Loucy (cell line): Measurements from ENCODE around the gene TEAD1.

Experiments
- H2AFZ ChIP-seq: fragments of 200-600 bp; sonication (generic); 2 replicates; pipeline ENCODE4 v1.6.0; 2016; ENCODE audit warnings: antibody characterized with exemption, mild to moderate bottlenecking, low read length, moderate library complexity
- H3F3A ChIP-seq: fragments of 200-600 bp; 2 replicates; pipeline ENCODE4 v1.6.0; 2016; ENCODE audit warnings: antibody characterized with exemption, low read depth, mild to moderate bottlenecking
- H3K27me3 ChIP-seq: fragments of 200-600 bp; sonication (generic); 2 replicates; pipeline ENCODE4 v1.6.1; 2014; ENCODE audit warnings: low read length, mild to moderate bottlenecking; ENCODE audit not compliant: insufficient read depth, poor library complexity, severe bottlenecking
- H3K36me3 ChIP-seq: fragments of 200-600 bp; sonication (generic); 2 replicates; pipeline ENCODE4 v1.6.1; 2016; ENCODE audit warnings: low read length; ENCODE audit not compliant: insufficient read depth
- H3K4me1 ChIP-seq: fragments of 200-600 bp; sonication (generic); 2 replicates; pipeline ENCODE4 v1.5.1; 2014; ENCODE audit warnings: low read length, mild to moderate bottlenecking; ENCODE audit not compliant: insufficient read depth, poor library complexity, severe bottlenecking
- H3K4me2 ChIP-seq: fragments of 200-600 bp; sonication (generic); 2 replicates; pipeline ENCODE4 v1.6.0; 2014; ENCODE audit warnings: antibody characterized with exemption, low read length, low read depth, mild to moderate bottlenecking; ENCODE audit not compliant: poor library complexity, severe bottlenecking
- H3K4me3 ChIP-seq: fragments of 200-600 bp; sonication (generic); 2 replicates; pipeline ENCODE4 v1.5.1; 2014; ENCODE audit warnings: low read length, mild to moderate bottlenecking, mixed read lengths; ENCODE audit not compliant: poor library complexity, severe bottlenecking
- H3K79me2 ChIP-seq: fragments of 200-600 bp; sonication (generic); 2 replicates; pipeline ENCODE4 v1.6.1; 2014; ENCODE audit warnings: low read length; ENCODE audit not compliant: insufficient read depth
- H3K9ac ChIP-seq: fragments of 200-600 bp; sonication (generic); 2 replicates; pipeline ENCODE4 v1.6.0; 2014; ENCODE audit warnings: mild to moderate bottlenecking, low read depth, low read length, moderate library complexity; ENCODE audit not compliant: poor library complexity, severe bottlenecking
- H3K9me2 ChIP-seq: fragments of 200-600 bp; sonication (generic); replicated peaks from 2 replicates; pipeline ENCODE4 v1.6.1; 2016; ENCODE audit warnings: low read depth, low read length, mixed read lengths
- H3K9me3 ChIP-seq: fragments of 200-600 bp; sonication (generic); 2 replicates; pipeline ENCODE4 v1.6.1; 2014; ENCODE audit warnings: mild to moderate bottlenecking, antibody characterized with exemption, low read length, low read depth; ENCODE audit not compliant: insufficient read depth
- H4K20me1 ChIP-seq: fragments of 200-600 bp; sonication (generic); 2 replicates; pipeline ENCODE4 v1.6.0; 2014; ENCODE audit warnings: antibody characterized with exemption, low read length, mild to moderate bottlenecking; ENCODE audit not compliant: insufficient read depth, poor library complexity, severe bottlenecking
- CTCF ChIP-seq: fragments of 200-600 bp; sonication (generic); conservative IDR thresholded peaks from 2 replicates; pipeline ENCODE4 v1.5.1; 2014; ENCODE audit warnings: mild to moderate bottlenecking, antibody characterized with exemption, low read length
- EZH2phosphoT487 ChIP-seq: fragments of 200-600 bp; IDR thresholded peaks from 2 replicates; pipeline ENCODE4 v1.6.1; 2018; ENCODE audit warnings: antibody characterized with exemption, mild to moderate bottlenecking, moderate library complexity, borderline replicate concordance

TEAD1 gene

DNA sequence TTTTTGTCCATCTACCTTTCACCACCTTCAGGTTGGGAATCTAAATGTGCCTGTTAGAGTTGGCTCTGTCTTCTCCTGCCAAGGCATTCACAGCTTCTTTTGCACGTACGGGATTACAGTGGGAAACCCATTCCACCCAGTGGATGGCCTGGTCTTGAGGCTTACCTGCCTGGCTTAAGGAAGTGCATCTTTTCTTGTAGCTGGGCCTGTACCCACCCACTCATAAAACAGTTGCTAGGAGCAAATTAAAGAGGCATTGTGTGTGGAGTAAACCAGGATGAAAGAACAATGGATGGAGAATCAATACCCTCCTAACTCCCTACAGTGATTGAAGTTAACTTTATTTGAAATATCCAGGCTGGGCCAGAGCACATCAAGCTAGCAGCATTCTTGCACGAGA, 71.6 kb downstream of the TEAD1 start:
- Histone ChIP-seq H3F3A (no peaks in the 10 kb centered on the region), H4K20me1 (no peaks in the 10 kb centered on the region), H3K27me3 (no peaks in the 10 kb centered on the region), H3K9me2 (no peaks in the 10 kb centered on the region), H2AFZ (no peak overlapping the region), H3K4me3 (no peak overlapping the region), H3K36me3 (no peaks in the 10 kb centered on the region), H3K9me3 (no peaks in the 10 kb centered on the region), H3K79me2 (no peaks in the 10 kb centered on the region), H3K9ac (no peak overlapping the region), H3K4me1 (peaks cover 6% of the 10 kb centered on the region), H3K4me2 (no peak overlapping the region)
- TF ChIP-seq CTCF (no peak), EZH2phosphoT487 (no peak)

DNA sequence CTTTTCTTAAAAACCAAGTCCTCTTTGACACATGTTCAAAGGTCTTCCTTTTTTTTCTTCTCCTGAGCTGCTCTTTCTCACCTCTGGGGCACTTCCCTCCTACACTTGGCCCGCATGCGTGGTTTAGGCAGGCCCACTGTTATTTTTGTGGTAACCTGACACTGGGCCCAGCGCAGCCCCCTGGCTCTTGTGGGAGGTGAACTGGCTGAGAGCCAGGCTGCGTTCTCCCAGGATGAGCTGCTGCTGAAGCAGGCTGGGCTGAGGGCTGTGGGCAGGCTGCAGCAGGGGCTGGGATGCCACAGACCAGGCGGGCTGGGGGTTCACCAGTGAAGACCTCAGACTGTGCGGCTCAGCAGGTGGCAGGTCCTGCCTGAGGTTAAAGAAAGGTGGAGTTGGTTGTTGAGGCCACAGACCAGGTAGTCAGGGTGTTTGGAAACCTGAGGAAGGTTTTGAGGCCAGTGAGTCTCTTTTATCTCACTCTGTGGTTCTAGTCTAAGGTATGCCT, 72.4 kb downstream of the TEAD1 start:
- no peaks in the 10 kb centered on the region for H3K9me3 ChIP-seq
- H3K4me2 ChIP-seq, result no peak overlapping the region
- no peak for TF ChIP-seq CTCF
- no peak overlapping the region for H3K4me3 ChIP-seq
- H3K36me3 ChIP-seq, result no peaks in the 10 kb centered on the region
- H4K20me1 ChIP-seq, result no peaks in the 10 kb centered on the region
- no peaks in the 10 kb centered on the region for H3K27me3 ChIP-seq
- H3K4me1 ChIP-seq, result peaks cover 6% of the 10 kb centered on the region
- no peak overlapping the region for H2AFZ ChIP-seq
- no peak overlapping the region for H3K9ac ChIP-seq
- no peaks in the 10 kb centered on the region for H3F3A ChIP-seq
- no peaks in the 10 kb centered on the region for H3K79me2 ChIP-seq
- no peaks in the 10 kb centered on the region for H3K9me2 ChIP-seq

DNA sequence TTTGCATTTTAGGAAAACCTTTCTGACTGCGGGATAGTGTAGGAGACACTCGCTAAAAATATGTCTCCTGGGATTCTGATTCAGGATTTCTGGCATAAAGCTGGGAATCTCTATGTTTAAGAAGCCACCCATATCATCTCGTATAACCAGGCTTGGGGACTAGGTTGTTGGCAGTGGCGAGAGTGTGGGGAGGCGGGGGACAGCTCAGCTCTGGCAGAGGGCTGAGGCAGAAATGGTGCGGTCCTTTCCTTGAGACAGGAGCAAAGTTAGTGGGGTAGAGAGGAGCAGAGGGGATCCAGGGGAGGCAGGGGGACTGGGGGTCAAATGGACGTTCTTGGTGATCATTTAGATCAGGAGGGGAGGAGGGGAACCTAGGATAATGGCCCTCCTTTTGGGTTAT, 74.3 kb downstream of the TEAD1 start:
- H3K4me1 ChIP-seq, result peaks cover 6% of the 10 kb centered on the region
- no peaks in the 10 kb centered on the region for H4K20me1 ChIP-seq
- no peak for TF ChIP-seq CTCF
- no peak for TF ChIP-seq EZH2phosphoT487
- H3K4me3 ChIP-seq, result no peak overlapping the region
- H3K4me2 ChIP-seq, result no peak overlapping the region
- no peaks in the 10 kb centered on the region for H3K79me2 ChIP-seq
- no peaks in the 10 kb centered on the region for H3K27me3 ChIP-seq
- no peaks in the 10 kb centered on the region for H3K9me3 ChIP-seq
- H3K9ac ChIP-seq, result no peak overlapping the region
- no peak overlapping the region for H2AFZ ChIP-seq
- no peaks in the 10 kb centered on the region for H3F3A ChIP-seq
- no peaks in the 10 kb centered on the region for H3K9me2 ChIP-seq
- H3K36me3 ChIP-seq, result no peaks in the 10 kb centered on the region
